Tibial artery (tissue), 4 donors: Measurements from ENCODE around the gene MAPK8.
A peak's percentile ranks its signal among the peaks of the same experiment; 100 is the strongest.

Source experiments
- DNase-seq, 2 donors: peaks; one replicate each; pipeline ENCODE4 v3.0.0-alpha.2; 2019
- H3K27ac ChIP-seq, 2 donors: fragments of 200-600 bp; sonication (generic) in 1 of 2; 1 replicate in 1 of 2; 2 replicates in 1 of 2; pipeline ENCODE4 v1.5.1; 2018 to 2019; ENCODE audit warnings: mild to moderate bottlenecking in 1 of 2
- H3K27me3 ChIP-seq, 2 donors: fragments of 200-600 bp; sonication (generic) in 1 of 2; one replicate each; pipeline versions ENCODE4 v1.5.1 to v1.6.0; 2016 to 2019
- H3K36me3 ChIP-seq, 3 donors: fragments of 200-600 bp; sonication (generic) in 2 of 3; one replicate each; pipeline ENCODE4 v1.5.1; 2016 to 2019; ENCODE audit warnings: mild to moderate bottlenecking in 2 of 3
- H3K4me1 ChIP-seq, 4 donors: fragments of 200-600 bp; sonication (generic) in 2 of 4; 1 replicate in 3 of 4; 2 replicates in 1 of 4; pipeline ENCODE4 v1.5.1; 2016 to 2019
- H3K4me3 ChIP-seq, 2 donors: fragments of 200-600 bp; sonication (generic) in 1 of 2; 1 replicate in 1 of 2; 2 replicates in 1 of 2; pipeline ENCODE4 v1.5.1; 2018 to 2019; ENCODE audit warnings: mild to moderate bottlenecking in 2 of 2
- H3K9me3 ChIP-seq, 3 donors: fragments of 200-600 bp; sonication (generic) in 1 of 3; one replicate each; pipeline ENCODE4 v1.5.1; 2016 to 2019
- CTCF ChIP-seq, 2 experiments: fragments of 200-600 bp in 1 of 2; fragments of 450-650 bp in 1 of 2; IDR thresholded peaks; one replicate each; pipeline ENCODE4 v1.5.1; 2017 to 2019; ENCODE audit warnings: antibody characterized with exemption in 2 of 2, mild to moderate bottlenecking in 1 of 2, moderate library complexity in 1 of 2
- intact Hi-C: fragments of 100-400 bp; cut with DNase I; formaldehyde crosslinking; loops from one replicate; pipeline ENCODE4 v1.15.0; 2023; ENCODE audit warnings: low total_unique reads

The MAPK8 gene

GRCh38 chr10:48444861-48445841 lies 138.7 kb downstream of the MAPK8 start:
- Histone ChIP-seq H3K27ac (no peak overlapping the region), H3K4me3 (no peak overlapping the region), H3K36me3 (peaks cover 0 to 2% (median 0%) of the 10 kb centered on the region in 3 donors), H3K9me3 (no peaks in the 10 kb centered on the region), H3K27me3 (no peaks in the 10 kb centered on the region), H3K4me1 (no peaks in the 10 kb centered on the region)
- intact Hi-C loops: no loop called here
- peak in 1 of 2 donors; percentile 56 for DNase-seq
- no peak for TF ChIP-seq CTCF (IDR thresholded peaks at IDR 0.05)

DNA sequence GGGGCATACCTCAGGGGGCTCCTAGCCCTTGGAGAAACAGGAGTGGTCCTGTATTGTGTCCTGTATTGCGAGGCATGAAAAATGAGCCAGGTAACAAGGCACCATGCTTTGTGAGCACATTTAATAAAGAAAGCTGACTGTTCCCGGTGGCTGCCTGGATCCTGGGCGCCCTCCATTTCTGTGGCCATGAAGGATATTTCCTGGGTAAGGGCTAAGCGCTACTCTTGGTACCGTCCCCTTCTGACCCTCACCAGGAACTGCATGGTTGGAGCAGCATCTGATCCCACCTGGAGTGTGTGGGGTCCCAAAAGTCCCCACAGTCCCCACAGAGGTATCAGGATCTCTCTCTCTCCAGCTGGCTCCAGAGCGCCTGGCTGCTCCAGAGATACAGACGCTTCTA lies 139.5 kb downstream of the MAPK8 start:
- H3K9me3 ChIP-seq: no peaks in the 10 kb centered on the region
- no peak overlapping the region for H3K27ac ChIP-seq
- DNase-seq: no peak
- no peaks in the 10 kb centered on the region for H3K4me1 ChIP-seq
- intact Hi-C loops: no loop called here
- no peaks in the 10 kb centered on the region for H3K27me3 ChIP-seq
- H3K4me3 ChIP-seq: no peak overlapping the region
- H3K36me3 ChIP-seq: peaks cover 0 to 5% (median 0%) of the 10 kb centered on the region in 3 donors
- TF ChIP-seq CTCF (IDR thresholded peaks at IDR 0.05): no peak

GRCh38 chr10:48446785-48447184 lies 140.3 kb downstream of the MAPK8 start:
- TF ChIP-seq CTCF (IDR thresholded peaks at IDR 0.05): no peak
- Histone ChIP-seq H3K27ac (no peak overlapping the region), H3K9me3 (no peaks in the 10 kb centered on the region), H3K27me3 (no peaks in the 10 kb centered on the region), H3K4me3 (no peak overlapping the region), H3K4me1 (no peaks in the 10 kb centered on the region), H3K36me3 (peaks cover 0 to 5% (median 0%) of the 10 kb centered on the region in 3 donors)
- intact Hi-C loops: no loop called here
- DNase-seq: peak in 1 of 2 donors; percentile 57

DNA sequence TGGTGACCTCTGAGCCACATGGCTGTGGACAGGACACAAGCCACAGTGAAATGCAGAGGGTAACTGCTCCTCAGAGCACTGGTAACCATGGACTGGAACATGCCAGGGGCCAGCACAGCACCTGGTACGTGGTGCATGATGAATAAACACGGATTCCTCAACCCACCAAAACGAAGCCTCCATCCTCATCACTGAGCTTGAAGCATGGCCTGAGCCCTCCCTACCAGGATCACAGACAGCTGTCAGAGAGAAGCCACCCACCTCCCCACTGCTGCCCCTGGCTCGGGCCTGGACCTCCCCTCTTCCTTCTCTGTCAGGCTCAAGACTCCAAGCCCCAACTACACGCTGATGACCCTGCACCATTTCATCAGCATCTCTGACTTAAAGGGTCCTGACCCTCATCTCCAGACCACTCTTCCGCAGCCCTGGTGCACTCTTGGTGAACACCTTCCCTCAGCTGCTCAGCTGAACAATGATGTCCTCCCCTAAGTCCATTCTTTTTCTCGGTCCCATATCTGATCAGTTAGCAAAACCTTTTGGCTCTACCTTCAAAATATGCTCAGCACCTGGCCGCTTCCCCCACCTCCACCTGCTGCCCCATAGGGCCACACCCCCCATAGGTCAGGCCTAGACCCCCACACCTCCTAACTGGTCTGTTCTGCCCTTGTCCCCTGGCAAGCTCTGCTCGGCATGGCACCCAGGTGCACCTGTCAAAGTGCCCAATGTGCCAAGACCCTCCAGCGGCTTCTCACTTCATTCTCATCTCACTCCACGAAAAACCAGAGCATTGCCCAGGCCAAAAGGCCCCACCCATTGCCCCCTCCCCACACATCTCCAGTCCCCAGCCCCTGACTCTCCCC lies 141.1 kb downstream of the MAPK8 start:
- no peak for TF ChIP-seq CTCF (IDR thresholded peaks at IDR 0.05)
- Histone ChIP-seq H3K4me1 (no peaks in the 10 kb centered on the region), H3K27ac (no peak overlapping the region), H3K9me3 (no peaks in the 10 kb centered on the region), H3K27me3 (no peaks in the 10 kb centered on the region), H3K4me3 (no peak overlapping the region), H3K36me3 (peaks cover 0 to 5% (median 0%) of the 10 kb centered on the region in 3 donors)
- intact Hi-C loops: no loop called here
- DNase-seq: peak; percentile 13 to 50

GRCh38 chr10:48448796-48449195 lies 142.3 kb downstream of the MAPK8 start:
- Histone ChIP-seq H3K4me3 (no peak overlapping the region), H3K4me1 (no peaks in the 10 kb centered on the region), H3K9me3 (no peaks in the 10 kb centered on the region), H3K27me3 (no peaks in the 10 kb centered on the region), H3K27ac (no peak overlapping the region), H3K36me3 (peaks cover 0 to 13% (median 0%) of the 10 kb centered on the region in 3 donors)
- DNase-seq: peak in 1 of 2 donors; percentile 17
- TF ChIP-seq CTCF (IDR thresholded peaks at IDR 0.05): no peak
- intact Hi-C loops: no loop called here
